Stimulated activated CD4-positive, alpha-beta T cell treated with anti-CD3 and anti-CD28 coated beads, Interleukin-1b, Interleukin-23, amount 100 ng/mL, for 48 hours (primary cell): ENCODE measurements around the gene RANBP10.

Experiments
- DNase-seq: peaks from one replicate; pipeline ENCODE4 v3.0.0-alpha.2; 2020

Gene RANBP10

DNA sequence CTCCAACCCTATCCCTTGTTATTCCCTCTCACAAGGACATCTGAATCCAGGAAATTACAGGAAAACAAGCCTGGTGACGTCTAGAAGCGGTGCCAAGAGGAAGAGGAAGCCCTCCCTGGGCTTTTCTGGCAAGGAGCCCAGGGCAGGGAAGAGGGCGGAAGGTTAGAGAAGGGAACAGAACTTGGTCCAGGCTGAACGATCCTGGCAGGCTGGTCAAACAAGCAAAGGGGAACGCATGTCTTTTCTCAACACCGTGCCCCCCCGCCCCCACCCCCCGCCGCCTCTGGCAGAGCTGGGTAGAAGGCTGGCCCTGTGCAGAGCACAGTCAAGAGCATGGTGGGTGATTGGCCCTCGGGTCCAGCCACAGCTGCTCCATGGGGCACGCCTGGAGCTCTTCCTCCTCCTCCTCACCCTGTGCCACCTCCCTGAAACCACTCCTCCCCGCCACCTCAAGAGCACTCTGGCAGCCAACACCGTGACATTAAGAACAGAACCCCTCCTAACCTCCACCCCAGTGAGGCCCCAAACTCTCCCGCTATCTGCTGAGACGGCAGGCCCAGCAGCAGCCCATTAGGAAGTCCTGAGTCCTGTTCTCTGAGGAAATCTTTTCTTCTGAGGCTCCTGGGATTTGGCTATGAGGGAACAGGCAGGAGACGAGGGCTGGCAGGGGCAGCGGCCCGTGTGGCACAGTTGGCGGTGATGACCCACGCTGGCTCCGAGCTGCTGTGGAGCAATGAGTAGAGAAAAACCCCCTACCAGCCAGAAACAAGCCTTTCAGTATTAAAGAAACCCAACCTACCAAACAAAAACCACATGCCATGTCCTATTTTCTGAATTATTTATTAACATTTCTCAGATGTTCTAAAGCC lies 132.4 kb downstream of the RANBP10 start:
- DNase-seq = no peak
